PFSK-1 (cell line): Measurements from ENCODE around the gene AUTS2.

Experiments
- FOXP2 ChIP-seq: optimal IDR thresholded peaks from 2 replicates; pipeline ENCODE3; 2011; ENCODE audit warnings: borderline replicate concordance, control low read depth, inconsistent platforms; ENCODE audit not compliant: insufficient read depth; ENCODE audit errors: extremely low read length, extremely low read depth
- POLR2AphosphoS5 ChIP-seq: IDR thresholded peaks from 2 replicates; pipeline ENCODE4 v1.6.1; 2012; ENCODE audit warnings: low read depth, mild to moderate bottlenecking, control low read depth, low read length, moderate library complexity
- SIN3A ChIP-seq: IDR thresholded peaks from 2 replicates; pipeline ENCODE4 v1.6.1; 2012; ENCODE audit warnings: mild to moderate bottlenecking, low read length, moderate library complexity, borderline replicate concordance; ENCODE audit not compliant: insufficient read depth
- TAF1 ChIP-seq: IDR thresholded peaks from 2 replicates; pipeline ENCODE4 v1.6.1; 2012; ENCODE audit warnings: low read length, control low read depth, borderline replicate concordance; ENCODE audit not compliant: insufficient read depth
- TF ChIP-seq, protein P1 (sequence below), 2 experiments: IDR thresholded peaks; 2 replicates each; pipeline versions ENCODE4 v1.6.1 to v1.8.0; 2011 to 2012; ENCODE audit warnings: low read depth in 2 of 2, low read length in 2 of 2, control low read depth in 1 of 2, inconsistent platforms in 1 of 2, mild to moderate bottlenecking in 1 of 2, moderate library complexity in 1 of 2; ENCODE audit not compliant: insufficient read depth in 1 of 2

Gene AUTS2

DNA sequence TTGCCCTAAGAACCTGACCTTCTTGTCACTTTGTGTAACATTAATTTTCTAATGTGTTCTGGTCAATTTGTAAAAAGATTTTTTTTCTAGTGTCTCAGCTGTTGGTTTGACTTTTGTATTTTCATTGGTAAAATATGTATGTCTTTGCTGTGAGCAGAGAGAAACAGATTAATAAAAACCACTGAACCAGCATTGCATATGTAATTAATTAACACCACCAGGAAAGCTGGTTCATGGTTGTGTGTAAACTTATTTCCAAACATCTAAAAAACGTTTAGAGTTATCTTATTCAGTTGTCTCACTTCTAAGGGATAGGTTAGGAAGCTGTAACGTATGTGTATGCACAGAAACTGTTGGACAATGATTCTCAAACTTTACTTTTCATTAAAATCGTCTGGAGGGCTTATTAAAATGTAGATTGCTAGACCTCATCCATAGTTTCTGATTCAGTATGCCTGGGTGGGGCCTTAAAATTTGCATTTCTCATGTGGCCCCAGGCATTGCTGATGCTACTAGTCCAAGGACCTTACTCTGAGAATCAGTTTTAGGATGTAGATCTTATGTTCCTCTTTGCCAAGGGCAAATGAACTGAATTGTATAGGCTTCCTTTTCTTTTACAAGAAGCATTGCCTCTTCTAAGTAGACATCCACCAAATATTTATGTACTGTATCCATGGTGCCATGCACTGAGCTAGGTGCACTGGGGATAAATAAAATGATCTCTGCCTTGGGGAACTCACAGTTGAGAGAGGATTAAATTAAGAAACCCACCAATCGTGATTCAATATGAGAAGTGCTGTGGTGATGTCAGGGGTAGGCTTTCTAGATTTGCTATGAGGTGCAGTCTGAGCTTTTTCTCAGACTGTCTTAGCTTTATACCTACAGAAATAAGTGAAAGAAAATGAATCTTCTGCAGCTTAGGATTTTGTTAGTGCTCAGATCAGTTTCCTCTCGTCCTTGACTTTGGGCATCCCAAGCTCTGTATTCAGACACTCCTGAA, 98.7 kb downstream of the AUTS2 start:
- no peak for TF ChIP-seq FOXP2
- TF ChIP-seq POLR2AphosphoS5: no peak
- TF ChIP-seq, protein P1, sequence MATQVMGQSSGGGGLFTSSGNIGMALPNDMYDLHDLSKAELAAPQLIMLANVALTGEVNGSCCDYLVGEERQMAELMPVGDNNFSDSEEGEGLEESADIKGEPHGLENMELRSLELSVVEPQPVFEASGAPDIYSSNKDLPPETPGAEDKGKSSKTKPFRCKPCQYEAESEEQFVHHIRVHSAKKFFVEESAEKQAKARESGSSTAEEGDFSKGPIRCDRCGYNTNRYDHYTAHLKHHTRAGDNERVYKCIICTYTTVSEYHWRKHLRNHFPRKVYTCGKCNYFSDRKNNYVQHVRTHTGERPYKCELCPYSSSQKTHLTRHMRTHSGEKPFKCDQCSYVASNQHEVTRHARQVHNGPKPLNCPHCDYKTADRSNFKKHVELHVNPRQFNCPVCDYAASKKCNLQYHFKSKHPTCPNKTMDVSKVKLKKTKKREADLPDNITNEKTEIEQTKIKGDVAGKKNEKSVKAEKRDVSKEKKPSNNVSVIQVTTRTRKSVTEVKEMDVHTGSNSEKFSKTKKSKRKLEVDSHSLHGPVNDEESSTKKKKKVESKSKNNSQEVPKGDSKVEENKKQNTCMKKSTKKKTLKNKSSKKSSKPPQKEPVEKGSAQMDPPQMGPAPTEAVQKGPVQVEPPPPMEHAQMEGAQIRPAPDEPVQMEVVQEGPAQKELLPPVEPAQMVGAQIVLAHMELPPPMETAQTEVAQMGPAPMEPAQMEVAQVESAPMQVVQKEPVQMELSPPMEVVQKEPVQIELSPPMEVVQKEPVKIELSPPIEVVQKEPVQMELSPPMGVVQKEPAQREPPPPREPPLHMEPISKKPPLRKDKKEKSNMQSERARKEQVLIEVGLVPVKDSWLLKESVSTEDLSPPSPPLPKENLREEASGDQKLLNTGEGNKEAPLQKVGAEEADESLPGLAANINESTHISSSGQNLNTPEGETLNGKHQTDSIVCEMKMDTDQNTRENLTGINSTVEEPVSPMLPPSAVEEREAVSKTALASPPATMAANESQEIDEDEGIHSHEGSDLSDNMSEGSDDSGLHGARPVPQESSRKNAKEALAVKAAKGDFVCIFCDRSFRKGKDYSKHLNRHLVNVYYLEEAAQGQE (IDR thresholded peaks at IDR 0.05; ENCODE audit: insufficient read depth in 1 of 2, low read depth in 2 of 2, low read length in 2 of 2): no peak
- no peak for TF ChIP-seq SIN3A

DNA sequence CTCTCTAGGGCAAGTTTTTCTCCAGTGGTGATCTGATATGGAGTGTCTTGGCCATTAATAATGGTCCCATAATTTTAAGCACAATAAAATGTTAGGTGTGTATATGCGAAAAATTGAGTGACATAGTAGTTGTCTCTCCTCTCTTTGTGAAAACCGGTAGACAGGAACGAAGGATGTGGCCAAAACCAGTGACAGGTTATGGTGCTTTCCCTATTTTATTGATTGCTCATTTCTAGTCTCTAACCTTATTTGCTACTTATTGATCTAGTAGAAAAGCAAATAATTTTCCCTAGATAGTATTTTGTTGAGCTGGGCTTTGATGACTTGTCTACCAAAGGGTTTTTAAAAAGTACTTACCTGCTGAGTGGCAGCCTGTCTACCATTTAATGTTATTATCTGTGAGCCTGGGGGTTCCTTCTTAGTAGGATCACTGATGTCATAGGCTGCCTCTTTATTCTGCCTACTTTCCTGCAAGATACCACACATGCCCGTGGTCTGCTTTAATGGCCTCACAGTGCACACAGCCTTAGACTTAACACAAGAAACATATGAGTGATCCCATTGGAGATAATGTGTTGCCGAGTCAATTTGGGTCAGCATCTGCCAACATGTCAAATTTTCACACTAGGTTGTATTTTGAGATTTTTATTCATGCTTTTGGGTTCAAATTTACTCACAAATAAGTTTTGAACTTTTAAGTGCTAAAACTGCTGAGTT, 100.0 kb downstream of the AUTS2 start:
- no peak for TF ChIP-seq POLR2AphosphoS5
- no peak for TF ChIP-seq TAF1
- TF ChIP-seq, protein P1 (IDR thresholded peaks at IDR 0.05; ENCODE audit: insufficient read depth in 1 of 2, low read depth in 2 of 2, low read length in 2 of 2): no peak
- no peak for TF ChIP-seq SIN3A

DNA sequence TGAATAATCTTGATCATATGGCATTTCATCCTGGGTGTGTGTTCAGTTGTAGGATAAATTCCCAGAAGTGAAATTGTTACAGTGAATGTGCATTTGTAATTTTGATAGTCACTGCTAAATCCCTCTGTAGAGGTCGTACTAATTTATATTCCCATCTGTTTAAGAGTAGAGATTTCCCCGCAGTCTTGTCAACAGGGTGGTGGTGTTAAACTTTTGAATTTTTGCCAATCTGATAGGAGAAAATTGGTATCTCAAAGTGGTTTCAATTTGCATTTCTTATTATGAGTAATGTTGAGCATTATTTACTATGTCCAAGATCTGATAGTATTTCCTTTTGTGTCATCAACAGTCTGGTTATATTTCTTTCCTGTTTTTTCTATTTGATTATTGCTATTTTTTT, 101.7 kb downstream of the AUTS2 start:
- no peak for TF ChIP-seq FOXP2
- no peak for TF ChIP-seq TAF1

DNA sequence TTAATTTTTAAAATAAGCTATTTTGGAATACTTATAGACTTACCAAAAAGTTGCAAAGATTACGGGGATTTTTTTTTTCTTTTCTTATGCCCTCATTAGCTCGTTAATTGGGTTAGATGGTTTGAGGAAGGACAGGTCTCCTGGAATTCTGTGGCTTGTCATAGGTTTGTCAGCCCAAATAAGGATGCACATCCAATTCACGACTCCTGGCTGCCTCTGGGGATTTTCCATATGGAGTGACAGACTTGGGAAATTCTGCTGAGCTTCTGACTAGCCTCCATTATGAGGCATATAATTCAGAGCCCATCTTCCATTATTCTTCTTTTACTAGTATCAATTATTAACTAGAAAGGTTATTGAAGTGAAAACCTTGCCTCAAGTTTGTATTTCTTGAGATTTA, 102.1 kb downstream of the AUTS2 start:
- no peak for TF ChIP-seq FOXP2
- no peak for TF ChIP-seq SIN3A
- no peak for TF ChIP-seq POLR2AphosphoS5
- no peak for TF ChIP-seq TAF1
- TF ChIP-seq, protein P1 (IDR thresholded peaks at IDR 0.05; ENCODE audit: insufficient read depth in 1 of 2, low read depth in 2 of 2, low read length in 2 of 2): no peak

DNA sequence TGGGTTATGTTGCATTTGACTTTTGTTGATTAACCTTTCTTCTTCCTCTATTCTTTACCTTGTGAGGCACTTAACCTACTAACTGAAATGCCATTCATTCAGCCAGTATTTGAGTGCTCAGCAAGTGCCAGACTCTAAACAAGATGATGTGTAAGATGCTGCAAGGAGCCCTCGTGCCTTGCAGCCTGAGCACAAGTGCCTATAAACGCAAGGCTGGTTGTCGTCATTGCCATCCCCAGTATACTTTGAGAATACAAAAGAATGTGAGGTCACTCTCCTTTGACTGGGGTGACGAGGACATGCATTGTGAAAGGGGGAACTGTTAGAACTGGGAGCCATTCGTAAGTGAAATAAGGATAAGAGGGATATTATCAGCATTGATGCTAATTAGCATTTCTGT, 103.0 kb downstream of the AUTS2 start:
- no peak for TF ChIP-seq POLR2AphosphoS5
- TF ChIP-seq FOXP2: no peak
- TF ChIP-seq, protein P1 (IDR thresholded peaks at IDR 0.05; ENCODE audit: insufficient read depth in 1 of 2, low read depth in 2 of 2, low read length in 2 of 2): no peak
- no peak for TF ChIP-seq TAF1
- no peak for TF ChIP-seq SIN3A
